Karpas-422 (cell line): ENCODE measurements around the gene ELAC2. TPM values are rescaled to one million over a fixed set of nuclear protein-coding genes. Genes with fewer than 3 reads are reported as not detected.

Source experiments
- DNase-seq: peaks from one replicate; pipeline ENCODE4 v3.0.0-alpha.2; 2015
- H2AFZ ChIP-seq: fragments of 200-600 bp; sonication (generic); 2 replicates; pipeline ENCODE4 v1.6.1; 2014; ENCODE audit warnings: antibody characterized with exemption, low read length, mixed read lengths
- H3K27ac ChIP-seq: fragments of 200-600 bp; sonication (generic); 2 replicates; pipeline ENCODE4 v1.5.1; 2014; ENCODE audit warnings: mild to moderate bottlenecking, low read length, moderate library complexity
- H3K27me3 ChIP-seq: fragments of 200-600 bp; sonication (generic); 2 replicates; pipeline ENCODE4 v1.6.1; 2014; ENCODE audit warnings: low read length, mixed read lengths
- H3K36me3 ChIP-seq: fragments of 200-600 bp; sonication (generic); 2 replicates; pipeline ENCODE4 v1.6.1; 2014; ENCODE audit warnings: low read length, mixed read lengths; ENCODE audit not compliant: insufficient read depth
- H3K4me1 ChIP-seq: fragments of 200-600 bp; sonication (generic); 2 replicates; pipeline ENCODE4 v1.6.1; 2014; ENCODE audit warnings: mild to moderate bottlenecking, low read length, mixed read lengths
- H3K4me2 ChIP-seq: fragments of 200-600 bp; sonication (generic); 2 replicates; pipeline ENCODE4 v1.6.1; 2014; ENCODE audit warnings: low read length, low read depth, mild to moderate bottlenecking; ENCODE audit not compliant: poor library complexity, severe bottlenecking
- H3K4me3 ChIP-seq: fragments of 200-600 bp; sonication (generic); 2 replicates; pipeline ENCODE4 v1.5.1; 2014; ENCODE audit warnings: mild to moderate bottlenecking, antibody characterized with exemption, low read length, mixed read lengths
- H3K79me2 ChIP-seq: fragments of 200-600 bp; sonication (generic); 2 replicates; pipeline ENCODE4 v1.6.1; 2014; ENCODE audit warnings: mild to moderate bottlenecking, low read length, mixed read lengths
- H3K9ac ChIP-seq: fragments of 200-600 bp; sonication (generic); 2 replicates; pipeline ENCODE4 v1.6.0; 2014; ENCODE audit warnings: low read length
- H3K9me2 ChIP-seq: fragments of 200-600 bp; sonication (generic), shearing (Covaris generic); replicated peaks from 2 replicates; pipeline ENCODE4 v1.6.0; 2014; ENCODE audit warnings: mild to moderate bottlenecking, low read length, moderate library complexity; ENCODE audit not compliant: insufficient read depth
- H3K9me3 ChIP-seq: fragments of 300-700, 200-600 bp; sonication (generic); 2 replicates; pipeline ENCODE4 v1.6.1; 2014; ENCODE audit warnings: low read length, mixed read lengths
- H4K20me1 ChIP-seq: fragments of 200-600 bp; sonication (generic); 2 replicates; pipeline ENCODE4 v1.6.1; 2014; ENCODE audit warnings: mild to moderate bottlenecking, antibody characterized with exemption, low read length, low read depth; ENCODE audit not compliant: insufficient read depth
- total RNA-seq: library from RNA; depleted of rRNA; stranded (reverse); fragments of >200 nt; shearing (Covaris generic); gene quantifications from 2 replicates; pipeline ENCODE4 v1.2.3, GENCODE V29; 2014; ENCODE audit warnings: low replicate concordance

The ELAC2 gene
- total RNA-seq, 1 experiment from 2014 or later = 126 TPM

DNA sequence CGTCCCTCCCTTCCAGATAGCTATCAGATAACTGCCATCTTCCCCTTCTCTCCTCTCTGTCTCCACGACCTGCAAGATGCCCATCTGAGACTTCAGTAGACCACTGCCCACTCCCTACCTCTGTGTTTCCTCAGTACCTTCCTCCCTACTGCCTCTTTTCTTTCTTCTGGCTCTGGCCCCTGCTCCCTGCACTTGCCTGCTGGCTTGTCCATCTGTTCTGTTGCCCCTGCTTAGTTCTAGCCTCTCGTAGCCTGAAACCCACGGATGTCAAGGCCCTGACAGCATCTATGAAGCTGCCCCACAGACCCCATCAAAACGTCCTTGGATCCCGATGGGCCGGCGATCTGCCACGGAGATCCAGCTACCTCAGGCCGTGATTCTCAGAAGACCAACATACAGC lies 53.0 kb downstream of the ELAC2 start:
- Histone ChIP-seq H3K9me2 (no peaks in the 10 kb centered on the region), H3K4me2 (no peak overlapping the region), H3K36me3 (peaks cover 19% of the 10 kb centered on the region; the same call in 1 of the 2 replicates), H3K27me3 (no peaks in the 10 kb centered on the region), H3K79me2 (no peaks in the 10 kb centered on the region), H3K27ac (no peak overlapping the region), H3K4me1 (peaks cover 21% of the 10 kb centered on the region), H3K4me3 (no peak overlapping the region), H3K9ac (no peak overlapping the region), H2AFZ (no peak overlapping the region), H4K20me1 (no peaks in the 10 kb centered on the region), H3K9me3 (no peaks in the 10 kb centered on the region)
- DNase-seq = no peak

DNA sequence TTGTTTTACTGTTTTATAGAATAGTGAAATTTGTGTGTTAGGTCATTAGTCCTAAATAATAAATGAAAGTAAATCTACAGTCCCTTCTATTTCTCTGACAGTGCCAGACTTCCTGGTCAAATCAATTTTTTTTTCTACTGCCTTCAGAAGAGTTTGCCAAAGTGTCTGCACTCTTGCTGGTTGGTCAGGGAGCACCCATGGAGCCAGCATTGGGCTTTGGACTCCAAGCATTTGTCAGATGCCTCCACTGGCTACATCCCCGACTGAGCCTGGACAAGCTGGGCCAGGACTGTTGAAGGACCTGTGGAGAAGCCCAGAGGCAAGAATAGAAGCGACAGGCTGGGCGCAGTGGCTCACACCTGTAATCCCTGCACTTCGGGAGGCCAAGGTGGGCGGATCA lies 53.7 kb downstream of the ELAC2 start:
- Histone ChIP-seq H3K36me3 (peaks cover 25% of the 10 kb centered on the region; the same call in 1 of the 2 replicates), H3K4me2 (no peak overlapping the region), H3K27ac (no peak overlapping the region), H3K4me1 (peaks cover 14% of the 10 kb centered on the region), H3K4me3 (no peak overlapping the region), H3K27me3 (no peaks in the 10 kb centered on the region), H4K20me1 (no peaks in the 10 kb centered on the region), H3K79me2 (no peaks in the 10 kb centered on the region), H2AFZ (no peak overlapping the region), H3K9ac (no peak overlapping the region), H3K9me2 (no peaks in the 10 kb centered on the region), H3K9me3 (no peaks in the 10 kb centered on the region)
- DNase-seq = no peak

DNA sequence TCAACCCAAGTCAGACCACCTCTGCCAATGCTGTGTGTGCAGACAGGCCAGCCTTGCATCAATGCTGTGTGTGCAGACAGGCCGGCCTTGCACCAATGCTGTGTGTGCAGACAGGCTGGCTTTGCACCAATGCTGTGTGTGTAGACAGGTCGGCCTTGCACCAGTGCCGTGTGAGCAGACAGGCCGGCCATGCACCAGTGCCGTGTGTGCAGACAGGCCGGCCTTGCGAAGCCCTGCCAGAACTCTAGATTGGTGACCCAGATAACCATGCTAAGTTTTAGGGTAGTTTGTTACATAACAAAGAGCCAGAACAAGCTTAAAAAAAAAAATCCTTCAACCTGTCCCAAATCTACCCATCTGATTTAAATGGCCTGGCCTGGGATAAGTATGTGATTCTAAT lies 54.3 kb downstream of the ELAC2 start:
- Histone ChIP-seq H3K27me3 (no peaks in the 10 kb centered on the region), H3K4me3 (no peak overlapping the region), H3K4me2 (no peak overlapping the region), H3K9me3 (no peaks in the 10 kb centered on the region), H3K9ac (no peak overlapping the region), H2AFZ (no peak overlapping the region), H3K9me2 (no peaks in the 10 kb centered on the region), H3K4me1 (peaks cover 14% of the 10 kb centered on the region), H4K20me1 (no peaks in the 10 kb centered on the region), H3K36me3 (peaks cover 28% of the 10 kb centered on the region; the same call in 1 of the 2 replicates), H3K79me2 (no peaks in the 10 kb centered on the region), H3K27ac (no peak overlapping the region)
- DNase-seq = no peak

DNA sequence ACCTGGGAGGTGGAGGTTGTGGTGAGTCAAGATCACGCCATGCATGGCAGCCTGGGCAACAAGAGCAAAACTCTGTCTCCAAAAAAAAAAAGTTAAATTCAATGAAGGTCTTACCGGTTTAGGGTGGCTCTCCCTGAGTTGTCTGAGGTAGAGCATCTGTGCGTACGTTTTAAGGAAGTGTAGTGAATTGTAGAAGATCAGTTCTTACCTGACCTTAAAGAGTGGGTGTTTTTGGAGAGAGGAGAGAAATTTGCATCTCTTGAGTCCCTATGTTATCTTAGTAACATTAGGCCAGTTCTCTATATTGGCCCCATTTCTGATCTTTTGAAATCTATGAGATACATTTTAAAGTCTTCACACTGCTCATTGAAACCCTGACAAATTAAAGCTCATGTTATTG lies 56.2 kb downstream of the ELAC2 start:
- Histone ChIP-seq H3K27ac (no peak overlapping the region), H4K20me1 (no peaks in the 10 kb centered on the region)

DNA sequence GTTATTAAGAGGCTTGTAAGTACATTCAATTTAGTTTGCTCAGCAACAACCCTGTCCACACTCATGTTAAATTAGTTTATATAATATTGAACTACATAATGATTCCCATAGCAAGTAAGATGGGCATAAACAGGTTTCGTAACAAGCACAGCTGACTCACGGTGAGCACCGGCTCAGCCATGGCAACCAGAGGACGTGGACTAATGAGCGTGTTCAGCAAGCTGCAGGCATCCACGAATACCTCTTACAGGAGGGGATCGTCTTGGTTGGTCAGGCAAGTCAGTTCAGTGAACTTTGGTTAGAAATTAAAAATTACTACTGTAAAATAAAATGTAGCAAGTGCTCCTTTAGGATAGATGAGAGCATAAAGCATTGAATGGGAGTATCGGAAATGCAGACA lies 58.4 kb downstream of the ELAC2 start:
- Histone ChIP-seq H4K20me1 (no peaks in the 10 kb centered on the region), H3K27me3 (no peaks in the 10 kb centered on the region), H3K36me3 (peaks cover 52% of the 10 kb centered on the region), H3K27ac (no peak overlapping the region), H3K4me2 (no peak overlapping the region), H3K4me1 (peaks cover 14% of the 10 kb centered on the region), H3K9me2 (no peaks in the 10 kb centered on the region), H3K9ac (no peak overlapping the region), H2AFZ (no peak overlapping the region), H3K4me3 (no peak overlapping the region), H3K79me2 (no peaks in the 10 kb centered on the region), H3K9me3 (no peaks in the 10 kb centered on the region)
- no peak for DNase-seq

More for the DNA sequence above, 56.2 kb downstream of the ELAC2 start:
- peaks cover 13% of the 10 kb centered on the region for H3K4me1 ChIP-seq
- no peak overlapping the region for H3K4me2 ChIP-seq
- H3K79me2 ChIP-seq = no peaks in the 10 kb centered on the region
- H2AFZ ChIP-seq = no peak overlapping the region
- peaks cover 32% of the 10 kb centered on the region for H3K36me3 ChIP-seq
- no peaks in the 10 kb centered on the region for H3K9me3 ChIP-seq
- H3K4me3 ChIP-seq = no peak overlapping the region
- DNase-seq = no peak
- no peaks in the 10 kb centered on the region for H3K27me3 ChIP-seq
- no peak overlapping the region for H3K9ac ChIP-seq
- no peaks in the 10 kb centered on the region for H3K9me2 ChIP-seq

DNA sequence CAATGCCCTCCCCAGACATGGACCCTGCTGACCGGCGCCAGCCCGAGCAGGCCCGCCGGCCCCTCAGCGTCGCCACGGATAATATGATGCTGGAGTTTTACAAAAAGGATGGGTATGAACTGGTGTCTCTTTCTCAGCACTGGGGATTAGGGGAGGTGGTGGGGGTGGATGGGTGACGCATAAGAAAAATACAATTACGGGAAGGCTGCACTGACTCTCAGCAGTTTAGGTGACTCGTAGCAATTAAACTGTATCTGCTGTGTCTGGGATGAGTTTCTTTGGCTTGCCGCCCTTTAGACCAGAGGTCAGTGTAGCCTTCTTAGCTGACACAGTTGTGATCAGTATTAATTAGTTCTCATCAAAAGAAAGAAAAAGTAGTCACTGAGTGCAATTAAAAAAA lies 59.0 kb downstream of the ELAC2 start:
- peaks cover 57% of the 10 kb centered on the region for H3K36me3 ChIP-seq
- no peaks in the 10 kb centered on the region for H4K20me1 ChIP-seq

DNA sequence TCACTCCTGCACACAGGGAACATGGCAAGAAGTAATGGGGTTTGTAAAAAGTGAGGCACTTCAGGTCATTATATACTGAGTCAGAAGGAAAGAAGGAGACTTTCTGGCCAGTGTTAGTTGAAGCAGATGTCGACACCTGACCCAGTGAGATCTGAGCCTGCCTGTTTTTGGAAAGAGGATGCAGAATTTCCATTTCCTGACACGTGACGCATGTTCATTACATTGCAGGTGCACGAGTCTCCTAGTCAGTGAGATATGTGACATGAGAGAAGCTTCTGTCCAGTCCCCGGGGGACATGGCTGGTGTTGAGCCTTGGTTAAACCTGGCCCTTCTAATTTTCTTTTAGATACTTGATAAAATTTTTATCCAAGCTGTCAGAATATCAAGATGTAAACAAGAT lies 62.3 kb downstream of the ELAC2 start:
- Histone ChIP-seq H3K27me3 (no peaks in the 10 kb centered on the region), H3K9me2 (no peaks in the 10 kb centered on the region), H3K4me3 (no peak overlapping the region), H2AFZ (no peak overlapping the region), H3K79me2 (no peaks in the 10 kb centered on the region), H3K9ac (no peak overlapping the region), H4K20me1 (no peaks in the 10 kb centered on the region), H3K27ac (peak overlapping the region; percentile 69), H3K4me2 (peak overlapping the region; percentile 4), H3K4me1 (peaks cover 9% of the 10 kb centered on the region), H3K9me3 (no peaks in the 10 kb centered on the region), H3K36me3 (peaks cover 72% of the 10 kb centered on the region)
- DNase-seq = no peak

More for the DNA sequence above, 59.0 kb downstream of the ELAC2 start:
- no peak overlapping the region for H2AFZ ChIP-seq
- no peaks in the 10 kb centered on the region for H3K27me3 ChIP-seq
- no peak overlapping the region for H3K9ac ChIP-seq
- no peak overlapping the region for H3K4me2 ChIP-seq
- H3K4me3 ChIP-seq = no peak overlapping the region
- DNase-seq = no peak
- no peaks in the 10 kb centered on the region for H3K9me3 ChIP-seq
- no peaks in the 10 kb centered on the region for H3K9me2 ChIP-seq
- peaks cover 14% of the 10 kb centered on the region for H3K4me1 ChIP-seq
- H3K79me2 ChIP-seq = no peaks in the 10 kb centered on the region
- no peak overlapping the region for H3K27ac ChIP-seq

DNA sequence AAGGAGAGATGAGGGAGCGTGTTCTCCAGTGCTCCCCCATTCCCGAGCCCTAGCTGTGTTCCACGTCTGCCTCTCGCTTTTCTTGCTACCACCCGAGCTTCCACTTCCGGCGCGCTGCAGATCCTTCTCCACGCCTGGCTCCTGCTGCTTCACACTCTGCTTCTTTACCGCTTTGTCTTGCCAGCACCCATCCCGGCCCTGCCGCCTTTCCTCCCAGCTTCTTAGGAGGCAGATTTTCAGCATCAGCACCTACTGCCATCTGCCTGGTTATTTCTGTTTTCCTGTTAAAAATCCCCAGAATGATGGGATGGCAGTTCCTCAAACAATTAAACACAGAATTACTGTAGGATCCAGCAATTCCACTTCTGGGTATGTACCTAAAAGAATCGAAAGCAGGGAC lies 64.7 kb downstream of the ELAC2 start:
- H3K36me3 ChIP-seq = peaks cover 62% of the 10 kb centered on the region
- H3K27me3 ChIP-seq = no peaks in the 10 kb centered on the region
- no peak for DNase-seq
- peaks cover 9% of the 10 kb centered on the region for H3K4me1 ChIP-seq
- H3K9me3 ChIP-seq = no peaks in the 10 kb centered on the region
- no peak overlapping the region for H3K4me2 ChIP-seq
- no peak overlapping the region for H2AFZ ChIP-seq
- no peaks in the 10 kb centered on the region for H3K9me2 ChIP-seq
- no peaks in the 10 kb centered on the region for H4K20me1 ChIP-seq
- H3K4me3 ChIP-seq = no peak overlapping the region
- H3K27ac ChIP-seq = no peak overlapping the region
- H3K79me2 ChIP-seq = no peaks in the 10 kb centered on the region
- no peak overlapping the region for H3K9ac ChIP-seq

DNA sequence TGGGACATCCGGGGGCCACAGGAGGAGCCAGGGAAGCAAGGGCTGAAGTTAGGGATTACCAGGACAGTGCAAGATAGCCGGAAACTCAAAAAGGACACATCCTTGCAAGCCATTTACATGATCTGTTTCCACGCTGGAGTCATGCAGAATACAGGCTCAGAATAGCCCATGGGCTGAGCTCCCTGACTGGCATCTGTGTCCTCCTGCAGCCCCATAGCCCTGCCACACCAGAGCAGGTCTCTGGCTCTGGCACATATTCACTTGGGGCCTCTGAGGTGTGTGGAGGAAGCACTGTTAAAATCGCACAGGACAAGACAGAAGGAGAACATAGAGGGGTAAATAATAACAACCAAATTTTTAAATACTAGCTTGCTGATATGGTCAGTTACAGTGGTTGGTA lies 65.8 kb downstream of the ELAC2 start:
- DNase-seq = no peak
- no peaks in the 10 kb centered on the region for H3K9me2 ChIP-seq
- no peaks in the 10 kb centered on the region for H4K20me1 ChIP-seq
- no peak overlapping the region for H3K4me2 ChIP-seq
- no peak overlapping the region for H3K27ac ChIP-seq
- H3K27me3 ChIP-seq = no peaks in the 10 kb centered on the region
- no peaks in the 10 kb centered on the region for H3K9me3 ChIP-seq
- H3K4me1 ChIP-seq = peaks cover 9% of the 10 kb centered on the region
- H3K4me3 ChIP-seq = no peak overlapping the region
- H2AFZ ChIP-seq = no peak overlapping the region
- no peaks in the 10 kb centered on the region for H3K79me2 ChIP-seq
- no peak overlapping the region for H3K9ac ChIP-seq
- peaks cover 60% of the 10 kb centered on the region for H3K36me3 ChIP-seq
